RWPE2 (cell line): ENCODE measurements around the gene CYP2E1.

Experiments used
- ATAC-seq: fragments of 200-7000 bp; cut with Tn5 transposase; 3 replicates; pipeline ENCODE4 v1.9.1; 2021; ENCODE audit warnings: low read depth
- DNase-seq: peaks from one replicate; pipeline ENCODE4 v3.0.0-alpha.2; 2020; ENCODE audit warnings: low spot score
- H3K27ac ChIP-seq: fragments of 450-650 bp; 2 replicates; pipeline ENCODE4 v1.5.1; 2017; ENCODE audit warnings: mild to moderate bottlenecking; ENCODE audit not compliant: poor library complexity, severe bottlenecking
- H3K27me3 ChIP-seq: fragments of 250-450 bp; sonication (Bioruptor Pico); 2 replicates; pipeline ENCODE4 v1.5.1; 2021; ENCODE audit warnings: mild to moderate bottlenecking, moderate library complexity; ENCODE audit not compliant: insufficient read depth, poor library complexity, severe bottlenecking
- H3K36me3 ChIP-seq: fragments of 250-450 bp; sonication (Bioruptor Pico); 2 replicates; pipeline ENCODE4 v1.5.1; 2020; ENCODE audit warnings: low read depth, mild to moderate bottlenecking, moderate library complexity
- H3K4me1 ChIP-seq: fragments of 250-450 bp; sonication (Bioruptor Pico); 2 replicates; pipeline ENCODE4 v1.5.1; 2021; ENCODE audit warnings: mild to moderate bottlenecking, moderate library complexity; ENCODE audit not compliant: insufficient read depth, poor library complexity, severe bottlenecking
- H3K4me3 ChIP-seq: fragments of 250-450 bp; sonication (Bioruptor Pico); 2 replicates; pipeline ENCODE4 v1.5.1; 2021; ENCODE audit warnings: mild to moderate bottlenecking, moderate library complexity; ENCODE audit not compliant: severe bottlenecking
- H3K9me3 ChIP-seq: fragments of 250-450 bp; sonication (Bioruptor Pico); 2 replicates; pipeline ENCODE4 v1.5.1; 2021; ENCODE audit warnings: mild to moderate bottlenecking, moderate library complexity; ENCODE audit not compliant: severe bottlenecking
- TF ChIP-seq, protein P1 (sequence below): fragments of 450-650 bp; IDR thresholded peaks from one replicate; pipeline ENCODE4 v1.5.1; 2017; ENCODE audit warnings: mild to moderate bottlenecking, moderate library complexity; ENCODE audit not compliant: poor library complexity, severe bottlenecking

CYP2E1 gene

DNA sequence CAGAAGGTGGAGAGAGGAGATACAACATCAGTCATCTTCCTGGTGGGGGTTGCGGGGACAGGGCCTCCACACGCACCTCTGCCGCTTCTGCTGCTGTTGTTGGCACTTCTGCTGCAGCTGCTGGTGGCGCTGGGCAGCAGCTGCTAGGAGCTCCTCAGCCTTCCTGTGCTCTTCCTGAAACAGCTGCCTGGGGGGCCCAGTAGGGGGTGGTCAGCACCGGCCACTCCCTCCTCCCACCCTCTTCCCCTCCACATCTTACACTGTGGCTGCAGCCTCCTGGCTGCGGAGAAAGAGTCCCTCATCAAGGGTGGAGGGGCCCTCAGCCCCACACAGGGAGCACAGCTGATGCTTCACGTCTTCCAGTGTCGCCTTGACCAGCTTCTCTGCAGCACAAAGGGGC is 28.4 kb downstream of the CYP2E1 start:
- Histone ChIP-seq H3K27me3 (peaks cover 14% of the 10 kb centered on the region), H3K4me3 (no peak overlapping the region), H3K27ac (no peak overlapping the region), H3K36me3 (no peaks in the 10 kb centered on the region), H3K9me3 (no peaks in the 10 kb centered on the region), H3K4me1 (no peaks in the 10 kb centered on the region)
- no peak for ATAC-seq
- TF ChIP-seq, protein P1, sequence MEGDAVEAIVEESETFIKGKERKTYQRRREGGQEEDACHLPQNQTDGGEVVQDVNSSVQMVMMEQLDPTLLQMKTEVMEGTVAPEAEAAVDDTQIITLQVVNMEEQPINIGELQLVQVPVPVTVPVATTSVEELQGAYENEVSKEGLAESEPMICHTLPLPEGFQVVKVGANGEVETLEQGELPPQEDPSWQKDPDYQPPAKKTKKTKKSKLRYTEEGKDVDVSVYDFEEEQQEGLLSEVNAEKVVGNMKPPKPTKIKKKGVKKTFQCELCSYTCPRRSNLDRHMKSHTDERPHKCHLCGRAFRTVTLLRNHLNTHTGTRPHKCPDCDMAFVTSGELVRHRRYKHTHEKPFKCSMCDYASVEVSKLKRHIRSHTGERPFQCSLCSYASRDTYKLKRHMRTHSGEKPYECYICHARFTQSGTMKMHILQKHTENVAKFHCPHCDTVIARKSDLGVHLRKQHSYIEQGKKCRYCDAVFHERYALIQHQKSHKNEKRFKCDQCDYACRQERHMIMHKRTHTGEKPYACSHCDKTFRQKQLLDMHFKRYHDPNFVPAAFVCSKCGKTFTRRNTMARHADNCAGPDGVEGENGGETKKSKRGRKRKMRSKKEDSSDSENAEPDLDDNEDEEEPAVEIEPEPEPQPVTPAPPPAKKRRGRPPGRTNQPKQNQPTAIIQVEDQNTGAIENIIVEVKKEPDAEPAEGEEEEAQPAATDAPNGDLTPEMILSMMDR = no peak
- DNase-seq = no peak

DNA sequence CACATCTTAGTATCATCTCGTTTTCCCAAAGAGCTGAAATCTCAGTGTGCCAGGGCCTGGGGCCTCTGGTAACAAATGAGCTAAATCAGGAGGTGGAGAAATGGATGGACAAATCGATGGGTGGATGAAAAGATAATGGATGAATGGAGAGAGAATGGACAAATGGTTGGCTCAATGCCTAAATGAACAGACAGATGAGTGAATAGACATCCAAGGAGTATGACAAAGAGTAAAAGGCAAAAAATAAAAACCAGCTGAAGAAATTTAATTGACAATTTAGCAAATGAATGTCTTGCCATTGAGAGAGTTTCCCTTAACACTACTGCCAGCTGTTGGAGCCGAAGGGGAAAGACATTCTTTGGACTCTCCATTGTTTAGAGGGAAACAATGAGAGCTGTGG is 30.2 kb downstream of the CYP2E1 start:
- H3K36me3 ChIP-seq = no peaks in the 10 kb centered on the region
- H3K27ac ChIP-seq = no peak overlapping the region
- TF ChIP-seq, protein P1 = no peak
- H3K9me3 ChIP-seq = no peaks in the 10 kb centered on the region
- no peaks in the 10 kb centered on the region for H3K4me1 ChIP-seq
- DNase-seq = no peak
- ATAC-seq = no peak
- H3K4me3 ChIP-seq = no peak overlapping the region
- H3K27me3 ChIP-seq = peaks cover 26% of the 10 kb centered on the region

DNA sequence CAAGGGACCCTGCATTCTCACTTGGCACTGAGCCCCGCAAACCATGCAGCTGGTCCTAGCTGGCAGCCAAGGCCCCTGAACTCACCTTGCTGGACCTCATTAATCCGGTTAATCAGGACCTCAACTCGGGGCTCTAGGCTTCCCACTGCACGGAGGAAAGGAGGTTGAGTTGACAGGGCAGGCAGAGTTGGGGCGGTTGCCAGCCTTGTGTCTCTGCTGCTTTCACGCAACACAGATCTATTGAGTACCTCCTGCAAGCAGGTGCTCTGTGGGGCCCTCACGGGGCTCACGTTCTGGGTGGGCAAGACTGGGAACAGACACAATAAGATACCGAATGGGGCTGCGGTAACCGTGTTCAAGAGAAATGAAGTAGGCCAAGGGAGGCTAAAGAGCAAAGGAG is 32.1 kb downstream of the CYP2E1 start:
- H3K9me3 ChIP-seq = no peaks in the 10 kb centered on the region
- H3K4me1 ChIP-seq = no peaks in the 10 kb centered on the region
- H3K27me3 ChIP-seq = peaks cover 21% of the 10 kb centered on the region
- no peak for ATAC-seq
- no peak for DNase-seq
- no peak overlapping the region for H3K27ac ChIP-seq
- no peak overlapping the region for H3K4me3 ChIP-seq
- TF ChIP-seq, protein P1 = no peak
- no peaks in the 10 kb centered on the region for H3K36me3 ChIP-seq

DNA sequence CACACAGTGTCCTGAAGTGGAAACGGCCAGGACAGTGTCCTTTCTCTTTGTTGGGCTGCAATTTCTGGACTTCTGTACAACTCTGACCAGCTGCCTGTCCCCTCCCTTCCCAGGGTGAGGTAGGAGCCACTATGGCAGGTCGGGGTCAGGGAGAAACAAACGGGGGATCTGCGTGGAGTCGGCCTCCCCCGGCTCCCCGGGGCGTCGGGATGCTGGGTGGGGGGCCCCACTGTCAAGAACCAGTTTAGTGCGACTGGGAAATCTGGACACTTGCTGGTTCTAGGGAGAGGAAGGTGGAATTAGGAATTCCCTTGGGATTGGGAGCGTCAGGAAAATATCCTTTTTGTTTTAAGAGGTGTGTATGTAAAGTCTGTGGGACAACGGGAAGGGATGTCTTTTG is 37.7 kb downstream of the CYP2E1 start:
- DNase-seq (no peak), ATAC-seq (no peak)
- no peaks in the 10 kb centered on the region for H3K4me1 ChIP-seq
- H3K27ac ChIP-seq = no peak overlapping the region
- H3K36me3 ChIP-seq = no peaks in the 10 kb centered on the region
- H3K9me3 ChIP-seq = no peaks in the 10 kb centered on the region
- no peak overlapping the region for H3K4me3 ChIP-seq
- TF ChIP-seq, protein P1 = no peak
- H3K27me3 ChIP-seq = peaks cover 19% of the 10 kb centered on the region

DNA sequence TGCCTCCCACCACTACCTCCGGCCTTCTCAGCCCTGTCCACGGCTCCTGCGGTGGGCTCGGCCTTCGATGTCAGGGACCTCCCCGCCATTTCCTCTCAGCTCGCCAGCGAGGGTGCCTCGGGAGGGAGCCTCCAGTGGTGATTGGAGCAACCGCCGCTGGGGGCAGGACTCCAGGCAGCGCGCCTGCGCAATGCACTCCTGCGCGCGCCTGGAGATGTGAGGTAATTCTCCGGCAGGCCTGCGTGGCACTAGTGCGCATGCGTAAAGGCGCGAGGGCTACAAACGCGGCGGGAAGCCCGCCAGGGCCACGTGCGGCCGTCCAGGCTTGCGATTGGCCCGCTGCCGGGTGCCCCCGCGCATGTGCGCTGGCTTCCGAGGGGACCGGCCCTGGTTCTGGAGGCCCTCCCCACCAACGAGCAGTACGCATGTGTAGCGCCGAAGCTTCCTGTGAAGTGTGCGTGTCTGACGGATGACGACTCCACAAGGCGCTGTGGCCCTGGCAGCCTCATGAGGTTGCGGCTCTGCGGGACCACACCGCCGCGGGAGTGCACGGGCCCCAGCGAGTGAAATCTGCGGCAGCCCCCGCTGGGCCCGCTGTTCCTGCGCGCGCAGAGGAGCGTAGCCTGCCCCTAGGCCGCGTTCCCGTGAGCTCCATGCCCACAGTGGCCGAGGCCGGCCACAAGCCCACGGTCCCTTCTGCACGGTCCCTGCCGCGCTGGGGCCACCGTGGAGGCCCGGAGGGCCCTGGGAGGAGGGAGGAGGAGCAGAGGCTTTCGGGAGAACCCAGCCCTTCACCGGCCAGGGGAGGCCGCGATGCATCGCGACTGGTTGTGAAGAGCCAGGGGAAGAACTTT is 38.5 kb downstream of the CYP2E1 start, which contains the start of gene SYCE1:
Gene SYCE1, minus strand, starts transcription at position 143 of the 854 bp plus-strand sequence. Its CDS starts 54 bp downstream, at position 89.
- no peak for DNase-seq
- no peak for ATAC-seq
- Histone ChIP-seq H3K4me3 (no peak within 1 kb of the TSS), H3K4me1 (no peaks in the 10 kb centered on the region), H3K36me3 (no peaks in the 10 kb centered on the region), H3K27me3 (peaks cover 10% of the 10 kb centered on the region), H3K27ac (no peak within 1 kb of the TSS), H3K9me3 (no peaks in the 10 kb centered on the region)
- TF ChIP-seq, protein P1 = no peak
